ENCODE results near the gene MRPL37. TPM values are rescaled to one million over a fixed set of nuclear protein-coding genes. Genes with fewer than 3 reads are reported as not detected.

MRPL37 gene
- total RNA-seq, 1 experiment from 2014 or later: 138 TPM

DNA sequence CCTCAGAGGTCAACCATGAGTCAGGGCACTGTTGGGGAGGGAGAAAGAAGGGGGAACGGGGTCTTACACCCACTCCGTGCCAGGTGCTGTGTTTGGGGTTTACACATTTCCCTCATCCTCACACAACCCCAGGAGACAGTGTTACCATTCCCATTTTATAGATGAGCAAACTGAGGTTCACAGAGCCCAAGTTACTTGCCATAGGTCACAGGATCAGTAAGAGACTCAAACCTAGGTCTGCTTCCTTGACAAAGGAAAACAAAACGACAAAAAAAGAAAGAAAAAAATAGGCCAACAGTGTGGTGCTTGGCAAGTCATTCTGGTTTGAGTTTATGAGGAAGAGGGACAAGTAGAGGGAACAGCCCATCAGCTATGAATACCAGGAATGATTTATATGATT lies 30.9 kb upstream of the MRPL37 start:
- H3K4me1 ChIP-seq (ENCODE audit: control insufficient read depth, insufficient read depth, low read length): no peaks in the 10 kb centered on the region
- in situ Hi-C loops (cut with HindIII; ENCODE audit: low pct_unique_long_range_greater_than_20kb, low sequenced_read_pairs): no loop called here
- ChIA-PET POLR2A (no interaction called here), CTCF (no interaction called here)
- TF ChIP-seq TCF7L2 (IDR thresholded peaks at IDR 0.05; ENCODE audit: low read depth, low read length) (no peak), POLR2AphosphoS5 (IDR thresholded peaks at IDR 0.05; ENCODE audit: low read depth, low read length) (no peak), CTCF (IDR thresholded peaks at IDR 0.05) (no peak), SIN3A (IDR thresholded peaks at IDR 0.05; ENCODE audit: borderline replicate concordance, insufficient read depth, low read depth, low read length) (no peak)
- TF ChIP-seq, protein P1, sequence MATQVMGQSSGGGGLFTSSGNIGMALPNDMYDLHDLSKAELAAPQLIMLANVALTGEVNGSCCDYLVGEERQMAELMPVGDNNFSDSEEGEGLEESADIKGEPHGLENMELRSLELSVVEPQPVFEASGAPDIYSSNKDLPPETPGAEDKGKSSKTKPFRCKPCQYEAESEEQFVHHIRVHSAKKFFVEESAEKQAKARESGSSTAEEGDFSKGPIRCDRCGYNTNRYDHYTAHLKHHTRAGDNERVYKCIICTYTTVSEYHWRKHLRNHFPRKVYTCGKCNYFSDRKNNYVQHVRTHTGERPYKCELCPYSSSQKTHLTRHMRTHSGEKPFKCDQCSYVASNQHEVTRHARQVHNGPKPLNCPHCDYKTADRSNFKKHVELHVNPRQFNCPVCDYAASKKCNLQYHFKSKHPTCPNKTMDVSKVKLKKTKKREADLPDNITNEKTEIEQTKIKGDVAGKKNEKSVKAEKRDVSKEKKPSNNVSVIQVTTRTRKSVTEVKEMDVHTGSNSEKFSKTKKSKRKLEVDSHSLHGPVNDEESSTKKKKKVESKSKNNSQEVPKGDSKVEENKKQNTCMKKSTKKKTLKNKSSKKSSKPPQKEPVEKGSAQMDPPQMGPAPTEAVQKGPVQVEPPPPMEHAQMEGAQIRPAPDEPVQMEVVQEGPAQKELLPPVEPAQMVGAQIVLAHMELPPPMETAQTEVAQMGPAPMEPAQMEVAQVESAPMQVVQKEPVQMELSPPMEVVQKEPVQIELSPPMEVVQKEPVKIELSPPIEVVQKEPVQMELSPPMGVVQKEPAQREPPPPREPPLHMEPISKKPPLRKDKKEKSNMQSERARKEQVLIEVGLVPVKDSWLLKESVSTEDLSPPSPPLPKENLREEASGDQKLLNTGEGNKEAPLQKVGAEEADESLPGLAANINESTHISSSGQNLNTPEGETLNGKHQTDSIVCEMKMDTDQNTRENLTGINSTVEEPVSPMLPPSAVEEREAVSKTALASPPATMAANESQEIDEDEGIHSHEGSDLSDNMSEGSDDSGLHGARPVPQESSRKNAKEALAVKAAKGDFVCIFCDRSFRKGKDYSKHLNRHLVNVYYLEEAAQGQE (IDR thresholded peaks at IDR 0.05; ENCODE audit: insufficient read depth in 1 of 2, low read depth in 2 of 2, low read length in 1 of 2): no peak
- H3K27ac ChIP-seq (ENCODE audit: low read length): no peak overlapping the region
- no peaks in the 10 kb centered on the region for H3K9me3 ChIP-seq (ENCODE audit: control insufficient read depth, insufficient read depth, low read depth, low read length)
- ATAC-seq (no peak), DNase-seq (ENCODE audit: low read depth, low spot score) (no peak)
- no peak overlapping the region for H3K4me3 ChIP-seq (ENCODE audit: low read depth in 2 of 2, low read length in 2 of 2)
- no peaks in the 10 kb centered on the region for H3K27me3 ChIP-seq (ENCODE audit: control insufficient read depth, insufficient read depth, low read length)
- intact Hi-C loops (cut with micrococcal nuclease; ENCODE audit: unreplicated experiment): no loop called here
- no TSS peak for BruUV-seq (replicated peaks)
- no peaks in the 10 kb centered on the region for H3K36me3 ChIP-seq (ENCODE audit: control insufficient read depth, insufficient read depth, low read length)

- CTCF ChIA-PET: no interaction called here
- DNase-seq (ENCODE audit: low read depth, low spot score) (no peak), ATAC-seq (no peak)
- BruUV-seq (replicated peaks): no TSS peak
- Histone ChIP-seq H3K36me3 (ENCODE audit: control insufficient read depth, insufficient read depth, low read length) (no peaks in the 10 kb centered on the region), H3K4me3 (ENCODE audit: low read depth in 2 of 2, low read length in 2 of 2) (no peak overlapping the region), H3K9me3 (ENCODE audit: control insufficient read depth, insufficient read depth, low read depth, low read length) (no peaks in the 10 kb centered on the region), H3K4me1 (ENCODE audit: control insufficient read depth, insufficient read depth, low read length) (no peaks in the 10 kb centered on the region), H3K27me3 (ENCODE audit: control insufficient read depth, insufficient read depth, low read length) (no peaks in the 10 kb centered on the region), H3K27ac (ENCODE audit: low read length) (no peak overlapping the region)
- POLR2A ChIA-PET: no interaction called here
- intact Hi-C loops (cut with micrococcal nuclease; ENCODE audit: unreplicated experiment): no loop called here
- in situ Hi-C loops (cut with HindIII; ENCODE audit: low pct_unique_long_range_greater_than_20kb, low sequenced_read_pairs): no loop called here
- TF ChIP-seq, protein P1 (IDR thresholded peaks at IDR 0.05; ENCODE audit: insufficient read depth in 1 of 2, low read depth in 2 of 2, low read length in 1 of 2): no peak
- TF ChIP-seq TCF7L2 (IDR thresholded peaks at IDR 0.05; ENCODE audit: low read depth, low read length): no peak
Measured at GRCh38 chr1:54171016-54171415, 29.0 kb upstream of the MRPL37 start.

All from Panc1 (cell line).